GM12892 (cell line): ENCODE measurements around the gene FOXD4L6.
"Not testable (repeated sequence)": the region's sequence is repeated elsewhere in the genome, so short reads cannot be mapped to it uniquely, and the experiment has no call there.

Source experiments
- DNase-seq: peaks from one replicate; pipeline ENCODE4 v3.0.0; 2011; ENCODE audit not compliant: insufficient read length
- FAIRE-seq: peaks from 2 replicates; lab custom pipeline; 2011; peaks lifted over from hg19 to GRCh38; lab: Jason Lieb, UNC

The FOXD4L6 gene

GRCh38 chr9:41105557-41106253, 22.8 kb downstream of the FOXD4L6 start:
- DNase-seq, FAIRE-seq: not testable (repeated sequence)

DNA sequence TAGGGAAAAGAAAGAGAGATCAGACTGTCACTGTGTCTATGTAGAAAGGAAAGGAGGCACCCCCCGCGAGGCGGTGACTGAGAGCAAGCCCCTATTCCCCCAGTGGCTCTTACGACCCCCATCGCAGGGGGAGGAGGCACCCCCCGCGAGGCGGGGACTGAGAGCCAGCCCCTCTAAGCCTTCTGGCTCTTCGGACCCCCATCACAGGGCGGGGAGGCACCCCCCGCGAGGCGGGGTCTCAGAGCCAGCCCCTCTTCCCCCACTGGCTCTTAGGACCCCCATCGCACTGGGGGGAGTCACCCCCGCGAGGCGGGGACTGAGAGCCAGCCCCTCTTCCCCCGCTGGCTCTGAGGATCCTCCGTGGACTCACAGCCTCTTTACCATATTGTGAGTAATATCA, 23.9 kb downstream of the FOXD4L6 start:
- not testable (repeated sequence) for DNase-seq, FAIRE-seq

DNA sequence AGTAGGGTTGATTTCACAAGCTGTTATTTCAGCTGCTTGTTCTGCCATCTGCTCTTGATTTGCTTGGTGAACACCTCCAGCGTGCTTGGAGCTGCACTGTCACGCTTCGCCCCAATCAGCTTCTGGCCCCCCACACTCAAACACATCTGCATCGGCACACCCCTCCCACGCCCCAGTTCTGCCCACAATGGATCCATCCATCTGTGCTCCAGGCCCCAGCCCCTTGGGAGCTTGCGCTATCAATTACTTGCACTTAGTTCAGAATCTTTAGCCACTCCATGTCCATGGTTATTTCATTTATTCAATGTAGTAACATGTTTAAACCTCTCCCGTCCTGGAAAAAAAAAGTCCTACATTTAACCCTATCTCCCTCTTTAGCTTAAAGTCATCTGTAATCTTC, 28.0 kb downstream of the FOXD4L6 start:
- not testable (repeated sequence) for FAIRE-seq, DNase-seq

- not testable (repeated sequence) for FAIRE-seq, DNase-seq
Measured at GRCh38 chr9:41098759-41099158, 29.7 kb downstream of the FOXD4L6 start.

DNA sequence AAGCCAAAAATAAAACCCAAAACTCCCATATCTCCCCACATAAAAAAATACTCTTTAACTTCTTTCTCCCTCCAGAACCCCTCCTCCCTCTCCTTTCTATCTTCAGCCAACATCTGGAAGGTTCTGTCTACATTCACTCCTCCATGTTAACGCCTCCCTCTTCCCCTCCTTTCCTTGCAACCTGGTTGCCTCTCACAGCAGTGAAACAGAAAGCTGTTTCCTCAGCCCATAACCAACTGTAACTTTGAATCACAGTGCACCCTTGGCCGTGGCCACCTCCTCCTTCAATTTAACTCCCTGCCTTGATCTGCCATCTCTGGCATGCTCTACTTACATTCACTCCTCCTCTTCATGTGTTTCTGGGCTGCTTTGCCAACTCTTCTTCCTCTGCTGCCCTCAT, 33.4 kb downstream of the FOXD4L6 start:
- DNase-seq, FAIRE-seq: not testable (repeated sequence)

GRCh38 chr9:41094010-41094773, 34.3 kb downstream of the FOXD4L6 start:
- FAIRE-seq, DNase-seq: not testable (repeated sequence)

GRCh38 chr9:41090922-41091321, 37.6 kb downstream of the FOXD4L6 start:
- not testable (repeated sequence) for FAIRE-seq, DNase-seq

DNA sequence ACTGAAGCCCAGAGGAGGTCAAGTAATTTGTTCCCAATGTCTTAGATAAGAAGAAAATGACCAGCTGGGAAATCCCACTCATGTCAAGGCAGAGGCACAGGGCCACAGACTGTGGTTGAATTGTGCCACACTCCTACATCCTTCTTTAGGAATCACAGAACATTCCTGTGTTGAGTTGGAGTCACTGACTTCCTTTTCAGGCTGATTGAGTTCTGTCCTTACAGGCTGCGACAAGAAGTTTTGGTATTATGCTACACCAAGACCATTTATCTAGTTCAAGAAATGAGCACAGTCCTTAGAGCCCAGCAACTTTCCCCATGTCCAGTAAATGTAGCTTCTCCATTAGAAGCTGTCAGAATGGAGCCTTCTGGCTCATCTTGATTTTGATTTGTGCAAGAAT, 38.1 kb downstream of the FOXD4L6 start:
- not testable (repeated sequence) for FAIRE-seq, DNase-seq

GRCh38 chr9:41088450-41089059, 39.9 kb downstream of the FOXD4L6 start:
- not testable (repeated sequence) for FAIRE-seq

DNA sequence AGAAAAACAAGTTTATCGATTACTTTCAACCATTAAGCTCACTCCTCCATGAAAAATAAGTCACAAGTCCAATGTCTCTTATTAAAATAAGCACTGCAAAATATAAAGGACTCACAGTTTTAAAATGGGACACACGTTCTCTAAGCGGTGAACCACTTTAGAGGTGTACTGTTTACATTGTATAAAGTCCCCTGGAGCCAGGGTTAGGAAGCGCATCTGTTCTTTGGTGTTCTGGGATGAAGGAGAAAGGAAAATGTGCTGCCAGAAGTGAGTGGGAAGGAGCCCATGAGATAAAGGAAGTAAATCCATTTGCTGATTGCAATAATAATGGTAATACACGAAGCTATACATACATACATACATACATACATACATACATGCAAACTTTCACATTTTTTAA, 40.6 kb downstream of the FOXD4L6 start:
- not testable (repeated sequence) for DNase-seq, FAIRE-seq

More at GRCh38 chr9:41088450-41089059, 39.9 kb downstream of the FOXD4L6 start:
- DNase-seq = not testable (repeated sequence)

DNA sequence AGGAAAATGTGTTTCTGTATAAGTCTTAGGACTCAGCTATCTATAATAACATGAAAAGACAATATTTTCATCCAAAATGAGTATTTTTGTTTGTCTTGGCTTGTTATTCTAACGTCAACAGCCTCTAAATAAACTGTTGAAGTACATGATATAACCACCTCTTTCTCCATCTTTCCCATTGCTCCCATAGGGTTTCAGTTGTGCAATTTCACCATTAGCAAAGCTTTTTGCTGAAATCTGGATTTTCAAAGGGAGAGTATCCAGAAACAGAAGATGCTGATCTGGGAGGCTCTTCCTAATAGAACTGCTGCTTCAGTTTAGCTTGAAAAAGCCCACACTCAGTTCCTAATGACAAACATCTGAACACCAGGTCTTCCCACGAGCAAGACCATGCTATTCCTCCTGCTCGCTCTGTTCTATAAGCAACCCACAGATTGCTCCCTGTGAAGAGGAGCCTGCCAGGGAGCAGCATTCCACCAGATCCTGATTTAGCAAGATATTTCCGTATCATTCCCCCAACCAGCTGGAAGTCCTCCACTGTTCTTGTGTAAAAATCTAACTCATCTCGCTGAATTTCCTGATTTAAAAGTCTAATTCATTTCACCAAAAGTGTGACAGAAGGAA, 41.2 kb downstream of the FOXD4L6 start:
- not testable (repeated sequence) for DNase-seq, FAIRE-seq

DNA sequence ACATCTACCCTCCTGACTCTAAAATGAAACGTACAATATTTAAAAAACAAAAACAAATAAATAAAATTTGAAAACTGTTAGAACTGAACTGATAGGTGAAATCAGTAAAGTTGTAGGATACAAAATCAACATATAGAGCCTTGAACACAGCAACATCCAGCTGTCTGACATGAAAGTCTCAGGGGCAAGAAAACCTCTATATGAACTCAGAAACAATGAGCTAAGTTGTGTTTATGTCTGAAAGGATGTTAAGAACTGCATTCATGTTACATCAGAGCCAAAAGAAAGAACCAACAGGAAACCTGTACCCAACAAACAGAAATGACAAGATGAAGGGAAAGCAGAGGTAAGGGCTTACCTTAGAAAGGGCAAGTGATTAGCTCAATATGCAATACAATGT, 41.8 kb downstream of the FOXD4L6 start:
- not testable (repeated sequence) for FAIRE-seq, DNase-seq

GRCh38 chr9:41086215-41086614, 42.3 kb downstream of the FOXD4L6 start:
- not testable (repeated sequence) for DNase-seq, FAIRE-seq

- DNase-seq, FAIRE-seq: not testable (repeated sequence)
Measured at GRCh38 chr9:41082358-41082757, 46.1 kb downstream of the FOXD4L6 start.

DNA sequence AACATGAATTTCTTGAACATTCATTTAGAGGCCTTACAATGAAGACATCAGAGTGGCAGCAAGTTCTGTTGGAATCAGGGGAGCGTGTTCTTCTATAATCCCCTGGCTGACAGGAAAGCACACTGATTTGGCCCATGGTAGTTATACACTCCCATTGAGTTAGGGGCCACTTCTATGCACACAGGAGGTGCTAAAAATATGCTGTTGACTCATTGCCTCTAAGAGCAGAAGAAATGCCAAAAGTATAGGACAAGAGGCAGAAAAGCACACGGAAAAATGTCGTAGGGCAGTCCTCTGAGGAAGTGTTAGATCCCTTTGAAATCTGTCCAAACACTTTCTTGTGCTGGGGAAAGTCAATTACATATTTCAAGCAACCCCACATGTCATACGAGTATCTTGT, 49.0 kb downstream of the FOXD4L6 start:
- FAIRE-seq, DNase-seq: not testable (repeated sequence)

- DNase-seq, FAIRE-seq: not testable (repeated sequence)
Measured at GRCh38 chr9:41077586-41077985, 50.9 kb downstream of the FOXD4L6 start.
